ENCODE results near the gene ZNF429. TPM values are rescaled to one million over a fixed set of nuclear protein-coding genes. Genes with fewer than 3 reads are reported as not detected.

Gene ZNF429
- polyA plus RNA-seq, 1 donor (not counting 4 experiments of a cell fraction or from before 2014, with no cell fraction given) = 4.4 TPM

DNA sequence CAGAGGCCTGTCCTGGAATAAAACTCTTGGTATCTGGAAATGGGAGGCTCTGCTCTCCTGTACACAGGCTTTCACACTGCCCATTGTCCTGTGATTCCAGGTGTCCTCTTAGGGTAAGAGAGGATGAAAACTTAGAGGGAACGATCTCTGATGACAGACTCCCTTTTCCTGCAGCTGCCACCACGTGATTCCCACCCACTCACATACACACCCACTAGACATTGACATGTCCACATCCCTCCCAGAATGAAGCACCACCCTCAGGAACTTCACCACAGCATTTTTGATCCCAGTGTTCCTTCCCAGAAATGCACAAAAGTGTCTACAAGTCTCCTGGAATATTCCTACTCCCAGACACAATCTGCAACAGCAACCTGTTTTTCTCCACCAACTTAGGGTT, 8.2 kb downstream of the ZNF429 start:
- H3K79me2 ChIP-seq (ENCODE audit: control insufficient read depth, insufficient read depth, low read length) = no peaks in the 10 kb centered on the region
- H3K4me3 ChIP-seq (ENCODE audit: control insufficient read depth in 2 of 3, extremely low read depth in 1 of 3, insufficient read depth in 2 of 3, low read depth in 1 of 3, low read length in 3 of 3) = no peak overlapping the region
- no peaks in the 10 kb centered on the region for H3K9me1 ChIP-seq (ENCODE audit: control insufficient read depth, extremely low read depth, insufficient read depth, low read length)
- no peaks in the 10 kb centered on the region for H3K36me3 ChIP-seq (ENCODE audit: control insufficient read depth in 2 of 2, extremely low read depth in 1 of 2, insufficient read depth in 2 of 2, low read length in 2 of 2)
- no peak overlapping the region for H3K4me2 ChIP-seq (ENCODE audit: control insufficient read depth, extremely low read depth, insufficient read depth, low read depth, low read length)
- H3K27me3 ChIP-seq (ENCODE audit: control insufficient read depth, extremely low read depth, insufficient read depth, low read length) = no peaks in the 10 kb centered on the region
- H3K4me1 ChIP-seq (ENCODE audit: control insufficient read depth, extremely low read depth, insufficient read depth, low read length) = no peaks in the 10 kb centered on the region
- FAIRE-seq (no peak), DNase-seq (ENCODE audit: low read depth, low spot score) (no peak)
- dilution Hi-C loops (cut with MboI; ENCODE audit: extremely low pct_ligation_motif_present, low sequenced_read_pairs) = no loop called here
- no peak overlapping the region for H2AFZ ChIP-seq (ENCODE audit: control insufficient read depth, low read length)
- TF ChIP-seq CTCF (optimal IDR thresholded peaks at IDR 0.05 in 1 of 3, IDR thresholded peaks at IDR 0.05 in 1 of 3, conservative IDR thresholded peaks at IDR 0.05 in 1 of 3; ENCODE audit: extremely low read depth in 1 of 3, insufficient read depth in 2 of 3, low read length in 3 of 3) (no peak), EZH2 (IDR thresholded peaks at IDR 0.05; ENCODE audit: low read length) (no peak)
- no peak overlapping the region for H3K9ac ChIP-seq (ENCODE audit: control insufficient read depth, extremely low read depth, insufficient read depth, low read length)
- peaks cover 2% of the 10 kb centered on the region for H3K9me3 ChIP-seq (ENCODE audit: control insufficient read depth, low read depth, low read length)
- H3K27ac ChIP-seq (ENCODE audit: control insufficient read depth, insufficient read depth, low read length) = no peak overlapping the region
- H4K20me1 ChIP-seq (ENCODE audit: control insufficient read depth, extremely low read depth, insufficient read depth, low read length) = no peaks in the 10 kb centered on the region

DNA sequence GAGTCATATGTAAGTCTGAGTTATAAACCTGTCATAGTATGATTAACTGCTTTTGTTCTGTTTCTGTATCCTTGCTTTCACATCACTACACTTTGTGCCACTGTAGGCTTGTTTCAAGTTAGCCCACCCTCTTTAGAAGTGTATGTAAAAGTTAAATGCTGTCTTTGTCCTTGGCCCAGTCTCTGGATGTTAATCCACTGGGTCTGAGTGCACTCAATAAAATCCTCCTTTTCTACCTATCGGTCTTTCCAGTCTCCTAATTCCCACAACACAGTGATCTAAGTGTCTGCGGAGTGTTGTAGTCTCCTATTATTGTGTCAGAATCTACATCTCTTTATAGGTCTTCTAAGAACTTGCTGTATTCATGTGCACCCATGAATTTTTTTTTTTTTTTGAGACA, 14.1 kb downstream of the ZNF429 start:
- H3K9ac ChIP-seq (ENCODE audit: control insufficient read depth, extremely low read depth, insufficient read depth, low read length) = no peak overlapping the region
- no peaks in the 10 kb centered on the region for H4K20me1 ChIP-seq (ENCODE audit: control insufficient read depth, extremely low read depth, insufficient read depth, low read length)
- H3K27me3 ChIP-seq (ENCODE audit: control insufficient read depth, extremely low read depth, insufficient read depth, low read length) = no peaks in the 10 kb centered on the region
- H3K4me2 ChIP-seq (ENCODE audit: control insufficient read depth, extremely low read depth, insufficient read depth, low read depth, low read length) = no peak overlapping the region
- H3K79me2 ChIP-seq (ENCODE audit: control insufficient read depth, insufficient read depth, low read length) = no peaks in the 10 kb centered on the region
- dilution Hi-C loops (cut with MboI; ENCODE audit: extremely low pct_ligation_motif_present, low sequenced_read_pairs) = no loop called here
- TF ChIP-seq CTCF (optimal IDR thresholded peaks at IDR 0.05 in 1 of 3, IDR thresholded peaks at IDR 0.05 in 1 of 3, conservative IDR thresholded peaks at IDR 0.05 in 1 of 3; ENCODE audit: extremely low read depth in 1 of 3, insufficient read depth in 2 of 3, low read length in 3 of 3) = no peak
- no peak for TF ChIP-seq EZH2 (IDR thresholded peaks at IDR 0.05; ENCODE audit: low read length)
- no peak for FAIRE-seq
- no peak overlapping the region for H3K27ac ChIP-seq (ENCODE audit: control insufficient read depth, insufficient read depth, low read length)
- DNase-seq (ENCODE audit: low read depth, low spot score) = no peak
- no peaks in the 10 kb centered on the region for H3K9me1 ChIP-seq (ENCODE audit: control insufficient read depth, extremely low read depth, insufficient read depth, low read length)
- no peak overlapping the region for H3K4me3 ChIP-seq (ENCODE audit: control insufficient read depth in 2 of 3, extremely low read depth in 1 of 3, insufficient read depth in 2 of 3, low read depth in 1 of 3, low read length in 3 of 3)
- H3K9me3 ChIP-seq (ENCODE audit: control insufficient read depth, low read depth, low read length) = peaks cover 16% of the 10 kb centered on the region
- no peak overlapping the region for H2AFZ ChIP-seq (ENCODE audit: control insufficient read depth, low read length)
- H3K4me1 ChIP-seq (ENCODE audit: control insufficient read depth, extremely low read depth, insufficient read depth, low read length) = no peaks in the 10 kb centered on the region
- peaks cover 3 to 13% of the 10 kb centered on the region in 2 experiments for H3K36me3 ChIP-seq (ENCODE audit: control insufficient read depth in 2 of 2, extremely low read depth in 1 of 2, insufficient read depth in 2 of 2, low read length in 2 of 2)

All from keratinocyte (primary cell).